Prostate gland (tissue), 2 donors: ENCODE data around the gene S100PBP.

Experiments used
- CTCF ChIP-seq, 4 experiments: fragments of 200-600 bp in 2 of 4; fragments of 450-650 bp in 2 of 4; sonication (generic) in 2 of 4; IDR thresholded peaks; 1 replicate in 3 of 4; 2 replicates in 1 of 4; pipeline ENCODE4 v1.5.1; 2016 to 2019; ENCODE audit warnings: antibody characterized with exemption in 4 of 4, mild to moderate bottlenecking in 2 of 4, moderate library complexity in 2 of 4
- POLR2AphosphoS5 ChIP-seq: sonication (generic); formaldehyde crosslinking; IDR thresholded peaks from one replicate; pipeline ENCODE4 v1.6.1; 2017; ENCODE audit warnings: antibody characterized with exemption

DNA sequence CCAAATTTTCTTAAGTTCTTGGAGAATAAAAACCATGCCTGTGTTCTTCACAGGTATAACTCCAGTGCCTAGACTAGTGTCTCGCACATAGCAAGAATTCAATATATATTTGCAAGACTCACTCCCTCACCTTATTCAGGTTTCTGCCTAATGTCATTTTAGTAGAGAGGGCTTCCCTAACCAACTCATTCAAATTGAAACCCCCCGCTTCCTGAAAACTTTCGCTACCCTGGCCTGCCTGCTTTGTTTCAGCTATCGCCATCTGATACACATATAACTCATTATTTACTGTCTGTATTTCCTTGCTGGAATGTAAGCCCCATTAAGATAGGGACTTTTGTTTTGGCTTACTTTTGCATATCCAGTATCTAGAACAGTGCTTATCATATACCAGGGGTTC, 8.9 kb upstream of the S100PBP start:
- no peak for TF ChIP-seq CTCF (IDR thresholded peaks at IDR 0.05)
- TF ChIP-seq POLR2AphosphoS5, result no peak
